K562 (cell line): ENCODE results near the gene SRRM4. TPM values are rescaled to one million over a fixed set of nuclear protein-coding genes. Genes with fewer than 3 reads are reported as not detected.
"Not testable (repeated sequence)": the region's sequence is repeated elsewhere in the genome, so short reads cannot be mapped to it uniquely, and the experiment has no call there.

Experiments used
- ATAC-seq: fragments of 200-7000 bp; cut with Tn5 transposase; 3 replicates; pipeline ENCODE4 v1.9.1; 2020; ENCODE audit warnings: moderate library complexity
- BruUV-seq: library from RNA; stranded (reverse); fragments of 400-500 nt; replicated peaks from 2 replicates; lab custom pipeline; 2021; lab: Mats Ljungman, UMichigan
- CTCF ChIA-PET: fragments of 300-600 bp; formaldehyde crosslinking; extraction: SDS; loops from one replicate; lab custom pipeline; 2021; ENCODE audit warnings: low intra/inter-chr PET ratio; lab: Yijun Ruan, JAX
- POLR2A ChIA-PET: fragments of 300-600, 350-650 bp; sonication (Branson Sonifier 250); formaldehyde crosslinking; extraction: SDS; loops from one replicate; lab custom pipeline; 2021; ENCODE audit warnings: antibody characterized with exemption, inconsistent platforms; lab: Yijun Ruan, JAX
- DNase-seq, 4 experiments: peaks; one replicate each; pipeline versions ENCODE4 v3.0.0 to v3.0.0-alpha.2; 2011 to 2018; ENCODE audit warnings: low spot score in 3 of 4, mixed read lengths in 3 of 4; ENCODE audit errors: extremely low read depth in 1 of 4
- FAIRE-seq: peaks from 2 replicates; lab custom pipeline; 2011; peaks lifted over from hg19 to GRCh38; lab: Jason Lieb, UNC
- H2AFZ ChIP-seq: 2 replicates; pipeline ENCODE4 v1.6.0; 2011; ENCODE audit warnings: low read depth, low read length, control low read depth, inconsistent platforms
- H3K27ac ChIP-seq: fragments of 200-600 bp; 3 replicates; pipeline ENCODE4 v1.8.0; 2011; ENCODE audit warnings: low read depth, mild to moderate bottlenecking, control low read depth, inconsistent platforms, low read length, moderate library complexity, mixed read lengths; ENCODE audit errors: extremely low read depth
- H3K27me3 ChIP-seq, 2 experiments: fragments of 300-600 bp in 1 of 2; 2 replicates in 1 of 2; 3 replicates in 1 of 2; pipeline versions ENCODE4 v1.6.0 to v1.8.0; 2011; ENCODE audit warnings: inconsistent platforms in 2 of 2, low read length in 2 of 2, mild to moderate bottlenecking in 1 of 2, mixed read lengths in 1 of 2, moderate library complexity in 1 of 2; ENCODE audit not compliant: control insufficient read depth in 2 of 2, insufficient read depth in 2 of 2
- H3K36me3 ChIP-seq: fragments of 300-600 bp; 3 replicates; pipeline ENCODE4 v1.8.0; 2011; ENCODE audit warnings: mild to moderate bottlenecking, low read length, inconsistent platforms; ENCODE audit not compliant: control insufficient read depth, insufficient read depth
- H3K4me1 ChIP-seq, 2 experiments: fragments of 200-600 bp in 1 of 2; replicated peaks in 1 of 2; 2 replicates in 1 of 2; 3 replicates in 1 of 2; pipeline versions ENCODE4 v1.5.1 to v1.8.0; 2011; ENCODE audit warnings: inconsistent platforms in 2 of 2, low read length in 2 of 2, mild to moderate bottlenecking in 1 of 2, mixed read lengths in 1 of 2, moderate library complexity in 1 of 2; ENCODE audit not compliant: control insufficient read depth in 2 of 2, insufficient read depth in 2 of 2
- H3K4me2 ChIP-seq: 2 replicates; pipeline ENCODE4 v1.6.1; 2011; ENCODE audit warnings: low read length, control low read depth, inconsistent platforms, mixed read lengths; ENCODE audit not compliant: insufficient read depth
- H3K4me3 ChIP-seq: fragments of 200-600 bp; sonication (generic), shearing (Covaris generic); 2 replicates; pipeline ENCODE4 v1.5.1; 2016; ENCODE audit warnings: control low read depth, inconsistent platforms
- H3K79me2 ChIP-seq: fragments of 200-600 bp; 3 replicates; pipeline ENCODE4 v1.8.0; 2011; ENCODE audit warnings: low read length, inconsistent platforms; ENCODE audit not compliant: control insufficient read depth, insufficient read depth
- H3K9ac ChIP-seq, 2 experiments: 2 replicates each; pipeline versions ENCODE4 v1.6.0 to v1.6.1; 2011; ENCODE audit warnings: low read depth in 2 of 2, low read length in 2 of 2, control low read depth in 1 of 2, inconsistent platforms in 1 of 2, mild to moderate bottlenecking in 1 of 2, mixed read lengths in 1 of 2; ENCODE audit not compliant: insufficient read depth in 1 of 2
- H3K9me1 ChIP-seq: one replicate; pipeline ENCODE4 v1.6.0; 2011; ENCODE audit warnings: inconsistent platforms, mild to moderate bottlenecking, low read length, moderate library complexity; ENCODE audit not compliant: control insufficient read depth, insufficient read depth
- H3K9me3 ChIP-seq: replicated peaks from 2 replicates; pipeline ENCODE4 v1.5.1; 2011; ENCODE audit warnings: low read depth, low read length, inconsistent platforms; ENCODE audit not compliant: control insufficient read depth, insufficient read depth
- H4K20me1 ChIP-seq: replicated peaks from 2 replicates; pipeline ENCODE4 v1.6.1; 2011; ENCODE audit warnings: low read length, inconsistent platforms, mixed read lengths; ENCODE audit not compliant: control insufficient read depth, insufficient read depth
- ZNF146 ChIP-seq: IDR thresholded peaks from one replicate; pipeline ENCODE4 v1.6.1; 2018; ENCODE audit warnings: missing compliant biosample characterization; ENCODE audit not compliant: unreplicated experiment
- ZNF316 ChIP-seq: fragments of 450-650 bp; IDR thresholded peaks from 2 replicates; pipeline ENCODE4 v1.6.1; 2016
- WGBS: fragments of 100-300 bp; shearing (Covaris generic); methylation state at CpG from one replicate; pipeline ENCODE4 v1.1.6; 2016; ENCODE audit warnings: low coverage, mixed read lengths; ENCODE audit not compliant: insufficient coverage; ENCODE audit errors: missing lambda C conversion rate; 5-methylcytosine and 5-hydroxymethylcytosine counted together
- in situ Hi-C: fragments of 300-500 bp; cut with MboI; formaldehyde crosslinking; loops from 4 replicates; pipeline ENCODE4 v1.15.0; 2018; ENCODE audit warnings: inconsistent platforms, mixed read lengths
- intact Hi-C: fragments of 100-400 bp; cut with micrococcal nuclease; formaldehyde crosslinking; loops from 2 replicates; pipeline ENCODE4 v1.14.2; 2022
- polyA plus RNA-seq, 8 experiments: library from polyadenylated mRNA; depleted of rRNA in 4 of 8; stranded (reverse) in 5 of 8; unstranded in 3 of 8; fragments of >200 nt; fragmentation: Nextera tagmentation in 2 of 8; fragmentation: Illumina TruSeq in 1 of 8; extraction: Ambion mirVana in 2 of 8; extraction: Trizol in 1 of 8; gene quantifications; 2 replicates each; pipeline versions ENCODE4 v1.2.1 to v1.2.3, GENCODE V29; 2011 to 2014; ENCODE audit warnings: inconsistent platforms in 1 of 8, missing spikeins in 1 of 8
- total RNA-seq, 7 experiments: library from RNA; depleted of rRNA in 6 of 7; stranded (reverse); fragments of >200 nt in 6 of 7; fragmentation: Illumina TruSeq in 2 of 7; extraction: Trizol in 2 of 7; gene quantifications; 2 replicates each; pipeline versions ENCODE4 v1.2.1 to v1.2.3, GENCODE V29; 2011 to 2021; ENCODE audit warnings: low replicate concordance in 1 of 7
- TF ChIP-seq, protein P1 (sequence below): fragments of 250-450 bp; sonication (Bioruptor Pico); IDR thresholded peaks from 2 replicates; pipeline ENCODE4 v1.5.0; 2020; ENCODE audit warnings: mild to moderate bottlenecking

The SRRM4 gene
- total and polyA plus RNA-seq, 9 of the 15 experiments (the other 6 are each of a cell fraction or from before 2014, with no cell fraction given) = not detected

DNA sequence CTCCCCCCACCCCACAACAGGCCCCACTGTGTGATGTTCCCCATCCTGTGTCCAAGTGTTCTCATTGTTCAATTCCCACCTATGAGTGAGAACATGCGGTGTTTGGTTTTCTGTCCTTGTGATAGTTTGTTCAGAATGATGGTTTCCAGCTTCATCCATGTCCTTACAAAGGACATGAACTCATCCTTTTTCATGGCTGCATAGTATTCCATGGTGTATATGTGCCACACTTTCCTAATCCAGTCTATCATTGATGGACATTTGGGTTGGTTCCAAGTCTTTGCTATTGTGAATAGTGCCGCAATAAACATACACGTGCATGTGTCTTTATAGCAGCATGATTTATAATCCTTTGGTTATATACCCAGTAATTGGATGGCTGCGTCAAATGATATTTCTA, 123.6 kb downstream of the SRRM4 start:
- H4K20me1 ChIP-seq, H3K27me3 ChIP-seq, POLR2A ChIA-PET, H3K36me3 ChIP-seq, BruUV-seq, intact Hi-C loops, H3K9me3 ChIP-seq, H3K9ac ChIP-seq, H3K4me2 ChIP-seq, H3K79me2 ChIP-seq, DNase-seq, H3K27ac ChIP-seq, H3K9me1 ChIP-seq, in situ Hi-C loops, H3K4me3 ChIP-seq, CTCF ChIA-PET, ATAC-seq, H3K4me1 ChIP-seq, FAIRE-seq, H2AFZ ChIP-seq: not testable (repeated sequence)
- peak; percentile 75 for TF ChIP-seq ZNF146 (CRISPR knock-in tag)
- 18% methylated on average over 4 of the region's 4 CpGs for WGBS

DNA sequence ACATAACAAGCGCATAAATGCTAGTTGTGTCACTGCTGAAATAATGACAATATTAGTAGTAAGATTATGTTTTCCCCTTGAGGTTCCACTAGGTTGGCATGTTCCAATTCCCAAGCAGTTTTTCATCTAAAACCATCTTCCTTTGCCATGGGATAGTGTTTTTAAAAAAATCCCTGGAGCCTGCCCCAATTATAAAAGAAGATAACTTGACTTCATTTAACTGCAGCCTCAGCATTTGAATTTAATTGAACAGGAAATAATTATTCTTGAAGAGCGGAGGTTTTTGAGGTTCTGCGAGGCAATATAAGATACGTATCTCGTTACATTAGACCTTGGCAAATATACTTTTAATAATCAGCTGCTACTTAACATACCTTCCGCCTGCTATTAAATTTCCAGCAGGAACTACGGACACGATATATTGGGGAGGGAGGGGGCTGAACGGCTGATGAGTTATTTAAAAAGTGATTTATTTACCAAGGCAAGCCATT, 132.2 kb downstream of the SRRM4 start:
- Histone ChIP-seq H2AFZ (no peak overlapping the region), H3K9ac (no peak overlapping the region), H3K9me3 (no peaks in the 10 kb centered on the region), H3K27ac (no peak overlapping the region), H3K79me2 (no peaks in the 10 kb centered on the region), H3K36me3 (no peaks in the 10 kb centered on the region), H3K4me3 (no peak overlapping the region), H4K20me1 (no peaks in the 10 kb centered on the region), H3K4me1 (no peaks in the 10 kb centered on the region), H3K27me3 (no peaks in the 10 kb centered on the region), H3K4me2 (no peak overlapping the region), H3K9me1 (no peaks in the 10 kb centered on the region)
- no peak for DNase-seq
- TF ChIP-seq, protein P1, sequence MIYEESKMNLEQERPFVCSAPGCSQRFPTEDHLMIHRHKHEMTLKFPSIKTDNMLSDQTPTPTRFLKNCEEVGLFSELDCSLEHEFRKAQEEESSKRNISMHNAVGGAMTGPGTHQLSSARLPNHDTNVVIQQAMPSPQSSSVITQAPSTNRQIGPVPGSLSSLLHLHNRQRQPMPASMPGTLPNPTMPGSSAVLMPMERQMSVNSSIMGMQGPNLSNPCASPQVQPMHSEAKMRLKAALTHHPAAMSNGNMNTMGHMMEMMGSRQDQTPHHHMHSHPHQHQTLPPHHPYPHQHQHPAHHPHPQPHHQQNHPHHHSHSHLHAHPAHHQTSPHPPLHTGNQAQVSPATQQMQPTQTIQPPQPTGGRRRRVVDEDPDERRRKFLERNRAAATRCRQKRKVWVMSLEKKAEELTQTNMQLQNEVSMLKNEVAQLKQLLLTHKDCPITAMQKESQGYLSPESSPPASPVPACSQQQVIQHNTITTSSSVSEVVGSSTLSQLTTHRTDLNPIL (CRISPR knock-in tag) = no peak
- 0 out of 2 replicates have a peak, but pooled peaks have one; percentile 6 for TF ChIP-seq ZNF316
- no peak for ATAC-seq
- WGBS = 7% methylated on average over 9 of the region's 9 CpGs
- POLR2A ChIA-PET = no interaction called here
- FAIRE-seq = no peak
- intact Hi-C loops = loop anchor here (10.0 kb wide), 1 partner anchor 531 kb away; no protein-coding TSS in a partner anchor
- CTCF ChIA-PET = no interaction called here
- in situ Hi-C loops = no loop called here
- no TSS peak for BruUV-seq
